Ishikawa (cell line): ENCODE data around the gene ARHGAP32.

Source experiments
- CEBPB ChIP-seq: IDR thresholded peaks from 2 replicates; pipeline ENCODE4 v1.6.1; 2012
- CREB1 ChIP-seq: IDR thresholded peaks from 2 replicates; pipeline ENCODE4 v1.6.1; 2012; ENCODE audit warnings: low read depth
- EGR1 ChIP-seq: IDR thresholded peaks from 2 replicates; pipeline ENCODE4 v1.6.1; 2012
- EP300 ChIP-seq: IDR thresholded peaks from 2 replicates; pipeline ENCODE4 v1.6.1; 2012; ENCODE audit warnings: borderline replicate concordance
- FOXM1 ChIP-seq: IDR thresholded peaks from 2 replicates; pipeline ENCODE4 v1.6.1; 2012; ENCODE audit warnings: low read depth, borderline replicate concordance
- MAX ChIP-seq: IDR thresholded peaks from 2 replicates; pipeline ENCODE4 v1.6.1; 2012
- NFIC ChIP-seq: IDR thresholded peaks from 2 replicates; pipeline ENCODE4 v1.6.1; 2012
- RAD21 ChIP-seq: IDR thresholded peaks from 2 replicates; pipeline ENCODE4 v1.6.1; 2012; ENCODE audit warnings: low read depth
- REST ChIP-seq: IDR thresholded peaks from 2 replicates; pipeline ENCODE4 v1.6.1; 2012; ENCODE audit warnings: low read depth, mild to moderate bottlenecking
- TAF1 ChIP-seq: IDR thresholded peaks from 2 replicates; pipeline ENCODE4 v1.6.1; 2012; ENCODE audit warnings: low read depth, mild to moderate bottlenecking
- TCF12 ChIP-seq: IDR thresholded peaks from 2 replicates; pipeline ENCODE4 v1.6.1; 2012; ENCODE audit warnings: low read depth
- TEAD4 ChIP-seq: IDR thresholded peaks from 2 replicates; pipeline ENCODE4 v1.6.1; 2012
- USF1 ChIP-seq: IDR thresholded peaks from 2 replicates; pipeline ENCODE4 v1.6.1; 2012
- YY1 ChIP-seq: IDR thresholded peaks from 2 replicates; pipeline ENCODE4 v1.6.1; 2012; ENCODE audit warnings: low read depth
- ZBTB7A ChIP-seq: IDR thresholded peaks from 2 replicates; pipeline ENCODE4 v1.6.1; 2012; ENCODE audit warnings: low read depth

ARHGAP32 gene

GRCh38 chr11:128942272-128942612 is 249.9 kb downstream of the ARHGAP32 start:
- TF ChIP-seq USF1 = no peak
- no peak for TF ChIP-seq TEAD4
- TF ChIP-seq NFIC = no peak
- TF ChIP-seq ZBTB7A = no peak
- no peak for TF ChIP-seq TCF12
- TF ChIP-seq CEBPB = no peak
- TF ChIP-seq YY1 = no peak
- no peak for TF ChIP-seq MAX
- TF ChIP-seq FOXM1 = no peak
- TF ChIP-seq RAD21 = no peak
- TF ChIP-seq CREB1 = no peak
- TF ChIP-seq EP300 = no peak

GRCh38 chr11:128941573-128942271 is 250.4 kb downstream of the ARHGAP32 start:
- TF ChIP-seq MAX (no peak), CREB1 (no peak), ZBTB7A (no peak), TAF1 (no peak), USF1 (no peak), EGR1 (no peak), FOXM1 (no peak), CEBPB (no peak), TEAD4 (no peak), RAD21 (no peak), YY1 (no peak), NFIC (no peak), EP300 (no peak), TCF12 (no peak), REST (no peak)

- TF ChIP-seq REST = no peak
- no peak for TF ChIP-seq TAF1
- no peak for TF ChIP-seq EP300
- TF ChIP-seq EGR1 = no peak
- TF ChIP-seq CREB1 = no peak
- no peak for TF ChIP-seq NFIC
- no peak for TF ChIP-seq CEBPB
- no peak for TF ChIP-seq TCF12
- no peak for TF ChIP-seq MAX
- TF ChIP-seq YY1 = no peak
- no peak for TF ChIP-seq RAD21
- TF ChIP-seq USF1 = no peak
- no peak for TF ChIP-seq ZBTB7A
Observed at GRCh38 chr11:128941110-128941509, 251.0 kb downstream of the ARHGAP32 start.

- TF ChIP-seq TAF1 (no peak), EGR1 (no peak), CREB1 (no peak), ZBTB7A (no peak), MAX (no peak), EP300 (no peak), RAD21 (no peak), REST (no peak), YY1 (no peak), NFIC (no peak), USF1 (no peak), CEBPB (no peak), FOXM1 (no peak)
Observed at GRCh38 chr11:128940603-128941002, 251.5 kb downstream of the ARHGAP32 start.
